GM12878 (cell line): ENCODE results near the gene ENTREP3. TPM values are rescaled to one million over a fixed set of nuclear protein-coding genes. Genes with fewer than 3 reads are reported as not detected.
A peak's percentile ranks its signal among the peaks of the same experiment; 100 is the strongest.

Experiments used
- ATAC-seq: fragments of 200-7000 bp; cut with Tn5 transposase; 3 replicates; pipeline ENCODE4 v1.9.1; 2020; ENCODE audit warnings: mild to moderate bottlenecking, moderate library complexity
- BruUV-seq: library from RNA; stranded (reverse); fragments of 400-500 nt; replicated peaks from 2 replicates; lab custom pipeline; 2021; lab: Mats Ljungman, UMichigan
- CTCF ChIA-PET: fragments of 300-600 bp; sonication (Branson Sonifier 250); formaldehyde crosslinking; extraction: SDS; loops from one replicate; lab custom pipeline; 2021; ENCODE audit warnings: inconsistent platforms; lab: Yijun Ruan, JAX
- POLR2A ChIA-PET: fragments of 350-600 bp; formaldehyde crosslinking; extraction: SDS; loops from one replicate; lab custom pipeline; 2021; ENCODE audit warnings: inconsistent platforms; lab: Charles Lee
- RAD21 ChIA-PET: fragments of 300-600 bp; sonication (Branson Sonifier 250); formaldehyde crosslinking; loops from one replicate; lab custom pipeline; 2023; ENCODE audit warnings: antibody characterized with exemption; ENCODE audit not compliant: unreplicated experiment; lab: Charles Lee
- SMC1A ChIA-PET: fragments of 300-600 bp; sonication (Branson Sonifier 250); formaldehyde crosslinking; loops from one replicate; lab custom pipeline; 2023; ENCODE audit not compliant: unreplicated experiment, uncharacterized antibody; lab: Charles Lee
- DNase-seq: peaks from one replicate; pipeline ENCODE4 v3.0.0-alpha.2; 2011; ENCODE audit warnings: low read depth, low spot score
- FAIRE-seq: peaks from 3 replicates; lab custom pipeline; 2011; peaks lifted over from hg19 to GRCh38; lab: Jason Lieb, UNC
- H2AFZ ChIP-seq: 2 replicates; pipeline ENCODE4 v1.6.0; 2011; ENCODE audit warnings: low read depth, low read length, control low read depth; ENCODE audit not compliant: control insufficient read depth
- H3K27ac ChIP-seq: 2 replicates; pipeline ENCODE4 v1.5.1; 2011; ENCODE audit warnings: control low read depth; ENCODE audit not compliant: control insufficient read depth, insufficient read depth
- H3K27me3 ChIP-seq, 2 experiments: replicated peaks in 1 of 2; 2 replicates each; pipeline versions ENCODE4 v1.6.0 to v1.6.1; 2011; ENCODE audit warnings: low read length in 1 of 2; ENCODE audit not compliant: control insufficient read depth in 2 of 2, insufficient read depth in 2 of 2
- H3K36me3 ChIP-seq, 2 experiments: 2 replicates each; pipeline ENCODE4 v1.5.1; 2011; ENCODE audit warnings: low read length in 1 of 2; ENCODE audit not compliant: control insufficient read depth in 2 of 2, insufficient read depth in 2 of 2
- H3K4me1 ChIP-seq: 2 replicates; pipeline ENCODE4 v1.6.1; 2011; ENCODE audit warnings: mild to moderate bottlenecking, low read length, moderate library complexity, mixed read lengths; ENCODE audit not compliant: control insufficient read depth, insufficient read depth
- H3K4me2 ChIP-seq: 2 replicates; pipeline ENCODE4 v1.6.0; 2011; ENCODE audit warnings: control low read depth; ENCODE audit not compliant: control insufficient read depth, insufficient read depth
- H3K4me3 ChIP-seq: fragments of 200-600 bp; sonication (generic); 2 replicates; pipeline ENCODE4 v1.5.1; 2016
- H3K79me2 ChIP-seq: 2 replicates; pipeline ENCODE4 v1.6.0; 2011; ENCODE audit warnings: low read length; ENCODE audit not compliant: control insufficient read depth, insufficient read depth
- H3K9ac ChIP-seq: 2 replicates; pipeline ENCODE4 v1.8.0; 2011; ENCODE audit warnings: low read length, control low read depth, mixed read lengths; ENCODE audit not compliant: control insufficient read depth, insufficient read depth
- H3K9me3 ChIP-seq: replicated peaks from 3 replicates; pipeline ENCODE4 v1.5.1; 2011; ENCODE audit warnings: mild to moderate bottlenecking, low read length; ENCODE audit not compliant: control insufficient read depth, insufficient read depth
- H4K20me1 ChIP-seq: 2 replicates; pipeline ENCODE4 v1.6.0; 2011; ENCODE audit not compliant: control insufficient read depth, insufficient read depth
- E2F4 ChIP-seq: IDR thresholded peaks from 2 replicates; pipeline ENCODE4 v1.6.1; 2012; ENCODE audit warnings: low read depth, low read length, improper control_type of control experiment
- EP300 ChIP-seq, 2 experiments: fragments of 150-350 bp in 1 of 2; IDR thresholded peaks; 2 replicates each; pipeline ENCODE4 v1.6.1; 2011 to 2012; ENCODE audit warnings: low read depth in 2 of 2, low read length in 2 of 2, borderline replicate concordance in 1 of 2, improper control_type of control experiment in 1 of 2, inconsistent platforms in 1 of 2; ENCODE audit not compliant: control insufficient read depth in 1 of 2
- HDAC2 ChIP-seq: fragments of 200-600 bp; sonication (generic); IDR thresholded peaks from 2 replicates; pipeline ENCODE4 v1.6.1; 2017
- IKZF2 ChIP-seq, 2 experiments: fragments of 450-650 bp; IDR thresholded peaks; 2 replicates each; pipeline ENCODE4 v1.6.1; 2017; ENCODE audit warnings: mild to moderate bottlenecking in 2 of 2, moderate library complexity in 2 of 2
- NFXL1 ChIP-seq: fragments of 450-650 bp; IDR thresholded peaks from 2 replicates; pipeline ENCODE4 v1.6.1; 2017; ENCODE audit warnings: antibody characterized with exemption, mild to moderate bottlenecking, borderline replicate concordance
- PAX8 ChIP-seq: fragments of 450-650 bp; IDR thresholded peaks from 2 replicates; pipeline ENCODE4 v1.6.1; 2017; ENCODE audit warnings: mild to moderate bottlenecking, moderate library complexity
- RCOR1 ChIP-seq: conservative IDR thresholded peaks from 2 replicates; pipeline ENCODE4 v1.6.1; 2012; ENCODE audit warnings: low read depth, low read length, improper control_type of control experiment
- RELB ChIP-seq: fragments of 450-650 bp; IDR thresholded peaks from 2 replicates; pipeline ENCODE4 v1.6.1; 2017; ENCODE audit warnings: low read depth, mild to moderate bottlenecking, moderate library complexity
- SMAD5 ChIP-seq: IDR thresholded peaks from 2 replicates; pipeline ENCODE4 v1.6.1; 2016; ENCODE audit warnings: antibody characterized with exemption, low read depth
- SP1 ChIP-seq: IDR thresholded peaks from one replicate; pipeline ENCODE4 v1.6.1; 2011; ENCODE audit warnings: low read depth, low read length
- STAT3 ChIP-seq: IDR thresholded peaks from 2 replicates; pipeline ENCODE4 v1.6.1; 2011; ENCODE audit warnings: low read depth, low read length, improper control_type of control experiment
- SUZ12 ChIP-seq: fragments of 200-600 bp; sonication (generic); IDR thresholded peaks from one replicate; pipeline ENCODE4 v1.6.1; 2018; ENCODE audit warnings: antibody characterized with exemption, mild to moderate bottlenecking; ENCODE audit not compliant: unreplicated experiment
- TCF12 ChIP-seq: IDR thresholded peaks from 2 replicates; pipeline ENCODE4 v1.6.1; 2011; ENCODE audit warnings: low read depth, mild to moderate bottlenecking, low read length
- TCF3 ChIP-seq: IDR thresholded peaks from 2 replicates; pipeline ENCODE4 v1.6.1; 2012; ENCODE audit warnings: low read depth, mild to moderate bottlenecking, low read length, borderline replicate concordance; ENCODE audit not compliant: insufficient read depth
- USF2 ChIP-seq: IDR thresholded peaks from 2 replicates; pipeline ENCODE4 v1.6.1; 2011; ENCODE audit warnings: low read depth, low read length, improper control_type of control experiment, borderline replicate concordance
- ZNF24 ChIP-seq: fragments of 450-650 bp; IDR thresholded peaks from 2 replicates; pipeline ENCODE4 v1.6.1; 2017; ENCODE audit warnings: antibody characterized with exemption, mild to moderate bottlenecking
- ZNF274 ChIP-seq: IDR thresholded peaks from one replicate; pipeline ENCODE4 v1.8.0; 2011; ENCODE audit not compliant: insufficient read length, insufficient read depth
- WGBS: methylation state at CpG from one replicate; pipeline ENCODE4 v1.1.6; 2016; ENCODE audit warnings: low lambda C conversion rate; ENCODE audit not compliant: insufficient replicate concordance, insufficient coverage; ENCODE audit errors: missing lambda C conversion rate; 5-methylcytosine and 5-hydroxymethylcytosine counted together
- in situ Hi-C: fragments of 300-500 bp; cut with MboI; formaldehyde crosslinking; loops from 9 replicates; pipeline ENCODE4 v1.14.3; 2018; ENCODE audit warnings: mixed read lengths
- intact Hi-C: fragments of 100-400 bp; cut with micrococcal nuclease; formaldehyde crosslinking; loops from one replicate; pipeline ENCODE4 v1.14.2; 2022; ENCODE audit not compliant: unreplicated experiment
- polyA plus RNA-seq, 11 experiments: library from polyadenylated mRNA; depleted of rRNA in 4 of 11; unstranded in 6 of 11; stranded (reverse) in 5 of 11; fragments of >200 nt; fragmentation: Nextera tagmentation in 4 of 11; fragmentation: Illumina TruSeq in 1 of 11; extraction: Ambion mirVana in 4 of 11; extraction: Trizol in 1 of 11; gene quantifications; 1 replicate in 1 of 11; 2 replicates in 10 of 11; pipeline versions ENCODE4 v1.2.1 to v1.2.3, GENCODE V29; 2011 to 2016; ENCODE audit warnings: inconsistent platforms in 2 of 11, missing spikeins in 2 of 11, low read depth in 1 of 11
- total RNA-seq, 4 experiments: library from RNA; depleted of rRNA in 3 of 4; stranded (reverse); fragments of >200 nt in 3 of 4; fragmentation: Illumina TruSeq in 1 of 4; extraction: Trizol in 1 of 4; gene quantifications; 2 replicates each; pipeline versions ENCODE4 v1.2.1 to v1.2.3, GENCODE V29; 2013 to 2021
- TF ChIP-seq, protein P1 (sequence below): IDR thresholded peaks from 2 replicates; pipeline ENCODE4 v1.6.1; 2012; ENCODE audit warnings: low read depth, low read length, improper control_type of control experiment

ENTREP3 gene
- total and polyA plus RNA-seq, 10 of the 15 experiments (the other 5 are each of a cell fraction or from before 2014, with no cell fraction given), result 1.7 to 31.8 (median 3.9) TPM

- H3K79me2 ChIP-seq, result peaks cover 30% of the 10 kb centered on the region
- H2AFZ ChIP-seq, result peak within 1 kb of the TSS; percentile 100
- ChIA-PET POLR2A (interaction anchor here (0.5 to 4.5 kb wide), 15 partner anchors 10 to 865 kb away, joined by 3 to 41 read pairs (median 6); partner anchors contain the start of genes FDPS, KRTCAP2, SCAMP3 and TRIM46), SMC1A (interaction anchor here (0.8 to 3.3 kb wide), 6 partner anchors 10 to 51 kb away, joined by 3 to 17 read pairs (median 6); no protein-coding TSS in a partner anchor), RAD21 (interaction anchor here (1.0 to 3.0 kb wide), 9 partner anchors 12 to 231 kb away, joined by 3 to 13 read pairs (median 6); partner anchors contain the start of gene FDPS), CTCF (interaction anchor here (0.5 to 8.6 kb wide), 7 partner anchors 12 to 454 kb away, joined by 3 to 80 read pairs (median 3); partner anchors contain the start of genes KRTCAP2, RUSC1 and SCAMP3)
- FAIRE-seq (peak; percentile 27), ATAC-seq (peak; percentile 91), DNase-seq (peak; percentile 83)
- H3K4me1 ChIP-seq, result peaks cover 13% of the 10 kb centered on the region
- intact Hi-C loops, result loop anchor here (2.0 kb wide), 1 partner anchor 35 kb away; the partner anchor contains the start of gene FDPS
- H3K36me3 ChIP-seq, result peaks cover 16% of the 10 kb centered on the region in 2 experiments; a peak in 3 of 4 replicates
- peak within 1 kb of the TSS; percentile 79 for H3K9ac ChIP-seq
- H3K4me3 ChIP-seq, result peak within 1 kb of the TSS; percentile 83
- in situ Hi-C loops, result no loop called here
- H3K27me3 ChIP-seq, result no peaks in the 10 kb centered on the region
- peak within 1 kb of the TSS; percentile 99 for H3K4me2 ChIP-seq
- 31% methylated on average over 37 of the region's 61 CpGs for WGBS
- no peaks in the 10 kb centered on the region for H3K9me3 ChIP-seq
- H4K20me1 ChIP-seq, result no peaks in the 10 kb centered on the region
- H3K27ac ChIP-seq, result peak within 1 kb of the TSS; percentile 86
- no TSS peak for BruUV-seq
- TF ChIP-seq SUZ12 (no peak), NFXL1 (no peak), ZNF24 (no peak), STAT3 (no peak), EP300 (IDR thresholded peaks at IDR 0.05; ENCODE audit: borderline replicate concordance in 1 of 2, control insufficient read depth in 1 of 2, low read depth in 2 of 2, low read length in 2 of 2) (no peak), SMAD5 (peak; percentile 69), HDAC2 (no peak), E2F4 (no peak), PAX8 (no peak), RELB (peak; percentile 52; the same call in 1 of the 2 replicates), ZNF274 (no peak), RCOR1 (no peak), TCF3 (no peak), USF2 (peak; percentile 79), SP1 (peak; percentile 39), IKZF2 (IDR thresholded peaks at IDR 0.05) (peak in 1 of 2 experiments; percentile 45; a peak in 1 of 4 replicates), TCF12 (peak; percentile 16; the same call in 1 of the 2 replicates)
- TF ChIP-seq, protein P1, sequence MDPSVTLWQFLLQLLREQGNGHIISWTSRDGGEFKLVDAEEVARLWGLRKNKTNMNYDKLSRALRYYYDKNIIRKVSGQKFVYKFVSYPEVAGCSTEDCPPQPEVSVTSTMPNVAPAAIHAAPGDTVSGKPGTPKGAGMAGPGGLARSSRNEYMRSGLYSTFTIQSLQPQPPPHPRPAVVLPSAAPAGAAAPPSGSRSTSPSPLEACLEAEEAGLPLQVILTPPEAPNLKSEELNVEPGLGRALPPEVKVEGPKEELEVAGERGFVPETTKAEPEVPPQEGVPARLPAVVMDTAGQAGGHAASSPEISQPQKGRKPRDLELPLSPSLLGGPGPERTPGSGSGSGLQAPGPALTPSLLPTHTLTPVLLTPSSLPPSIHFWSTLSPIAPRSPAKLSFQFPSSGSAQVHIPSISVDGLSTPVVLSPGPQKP, result peak; percentile 72; the same call in 1 of the 2 replicates
Observed at GRCh38 chr1:155273343-155274245, 18.3 kb upstream of the ENTREP3 start, which contains the start of gene CLK2. CLK2 (minus strand) TSS chr1:155273504; CDS start chr1:155270977, 2,527 bp downstream.
